CD4-positive, alpha-beta T cell (primary cell): ENCODE data around the gene MYO7B. TPM values are rescaled to one million over a fixed set of nuclear protein-coding genes. Genes with fewer than 3 reads are reported as not detected.

ENCODE experiments used
- ATAC-seq: fragments of 200-7000 bp; cut with Tn5 transposase; one replicate; pipeline ENCODE4 v1.10.0; 2022; ENCODE audit warnings: mild to moderate bottlenecking; ENCODE audit not compliant: poor library complexity
- CTCF ChIA-PET: fragments of 350-600 bp; sonication (Branson Sonifier 250); formaldehyde crosslinking; loops from one replicate; lab custom pipeline; 2021; ENCODE audit warnings: antibody characterized with exemption, inconsistent platforms; lab: Charles Lee
- POLR2A ChIA-PET: fragments of 350-600 bp; sonication (Branson Sonifier 250); formaldehyde crosslinking; loops from one replicate; lab custom pipeline; 2021; ENCODE audit warnings: antibody characterized with exemption, inconsistent platforms; lab: Charles Lee
- DNase-seq, 14 experiments: peaks; one replicate each; pipeline ENCODE4 v3.0.0-alpha.2; 2013 to 2020; ENCODE audit warnings: mixed read lengths in 2 of 14
- H3K27ac ChIP-seq, 2 donors: one replicate each; pipeline versions ENCODE4 v1.5.1 to v1.7.0; 2013; ENCODE audit warnings: low read length in 2 of 2, low read depth in 1 of 2, mild to moderate bottlenecking in 1 of 2
- H3K27me3 ChIP-seq, 2 experiments: 1 replicate in 1 of 2; 2 replicates in 1 of 2; pipeline versions ENCODE4 v1.6.1 to v1.7.0; 2013; ENCODE audit warnings: low read length in 2 of 2, control low read depth in 1 of 2, mild to moderate bottlenecking in 1 of 2, moderate library complexity in 1 of 2; ENCODE audit not compliant: insufficient read depth in 2 of 2, control insufficient read depth in 1 of 2
- H3K36me3 ChIP-seq: one replicate; pipeline ENCODE4 v1.6.1; 2013; ENCODE audit warnings: low read length, control low read depth; ENCODE audit not compliant: insufficient read depth
- H3K4me1 ChIP-seq: one replicate; pipeline ENCODE4 v1.6.1; 2013; ENCODE audit warnings: low read length, control low read depth; ENCODE audit not compliant: insufficient read depth
- H3K4me3 ChIP-seq: one replicate; pipeline ENCODE4 v1.5.1; 2013; ENCODE audit warnings: mild to moderate bottlenecking, low read length, moderate library complexity
- H3K9me3 ChIP-seq, 2 experiments: 1 replicate in 1 of 2; 2 replicates in 1 of 2; pipeline versions ENCODE4 v1.6.1 to v1.7.0; 2013; ENCODE audit warnings: low read length in 2 of 2, mild to moderate bottlenecking in 2 of 2, control low read depth in 1 of 2, moderate library complexity in 1 of 2; ENCODE audit not compliant: control insufficient read depth in 1 of 2, insufficient read depth in 1 of 2
- H3K27ac Mint-ChIP-seq: one replicate; pipeline ENCODE4 v1.8.0; 2020; ENCODE audit warnings: mixed read lengths
- H3K27me3 Mint-ChIP-seq: one replicate; pipeline ENCODE4 v1.8.0; 2021; ENCODE audit warnings: mixed read lengths
- H3K36me3 Mint-ChIP-seq: one replicate; pipeline ENCODE4 v1.8.0; 2021; ENCODE audit warnings: low read depth, mixed read lengths
- H3K4me1 Mint-ChIP-seq: one replicate; pipeline ENCODE4 v1.8.0; 2021; ENCODE audit warnings: low read depth, mixed read lengths
- H3K4me3 Mint-ChIP-seq: one replicate; pipeline ENCODE4 v1.8.0; 2020; ENCODE audit warnings: mild to moderate bottlenecking, mixed read lengths
- H3K9me3 Mint-ChIP-seq: one replicate; pipeline ENCODE4 v1.8.0; 2020; ENCODE audit warnings: mixed read lengths
- CTCF ChIP-seq: fragments of 200-600 bp; IDR thresholded peaks from one replicate; pipeline ENCODE4 v1.8.0; 2022; ENCODE audit warnings: antibody characterized with exemption, mild to moderate bottlenecking
- intact Hi-C, 2 experiments: fragments of 100-400 bp; cut with DNase I in 1 of 2; cut with micrococcal nuclease in 1 of 2; formaldehyde crosslinking; loops; one replicate each; pipeline versions ENCODE4 v1.15.1 to v1.9.0; 2023 to 2025; cut with DNase I, micrococcal nuclease
- total RNA-seq, 174 experiments: library from RNA in 2 of 174; stranded (reverse) in 2 of 174; gene quantifications; one replicate each; pipeline ENCODE4 v1.2.3 and lab custom pipeline; 2021 to 2026

Gene MYO7B
- total RNA-seq, 2 experiments from 2014 or later: 0.05 to 0.14 TPM

GRCh38 chr2:127582863-127583861 is 47.7 kb downstream of the MYO7B start:
- no peak overlapping the region for H3K4me3 ChIP-seq
- no peak for TF ChIP-seq CTCF
- no peaks in the 10 kb centered on the region for H3K4me1 ChIP-seq
- Mint-ChIP-seq H3K36me3 (no peaks in the 10 kb centered on the region), H3K4me3 (no peak overlapping the region), H3K9me3 (no peaks in the 10 kb centered on the region), H3K27me3 (no peaks in the 10 kb centered on the region), H3K4me1 (no peaks in the 10 kb centered on the region), H3K27ac (no peak overlapping the region)
- ATAC-seq (no peak), DNase-seq (no peak)
- intact Hi-C loops: no loop called here
- no peaks in the 10 kb centered on the region for H3K9me3 ChIP-seq
- ChIA-PET POLR2A (no interaction called here), CTCF (no interaction called here)
- no peaks in the 10 kb centered on the region for H3K36me3 ChIP-seq
- no peak overlapping the region for H3K27ac ChIP-seq
- no peaks in the 10 kb centered on the region for H3K27me3 ChIP-seq

GRCh38 chr2:127584047-127584446 is 48.6 kb downstream of the MYO7B start:
- ChIA-PET CTCF (no interaction called here), POLR2A (no interaction called here)
- no peak for TF ChIP-seq CTCF
- Mint-ChIP-seq H3K4me1 (no peaks in the 10 kb centered on the region), H3K9me3 (no peaks in the 10 kb centered on the region), H3K4me3 (no peak overlapping the region), H3K27me3 (no peaks in the 10 kb centered on the region), H3K36me3 (no peaks in the 10 kb centered on the region), H3K27ac (no peak overlapping the region)
- DNase-seq (no peak), ATAC-seq (no peak)
- Histone ChIP-seq H3K36me3 (no peaks in the 10 kb centered on the region), H3K4me3 (no peak overlapping the region), H3K9me3 (no peaks in the 10 kb centered on the region), H3K27me3 (no peaks in the 10 kb centered on the region), H3K4me1 (no peaks in the 10 kb centered on the region), H3K27ac (no peak overlapping the region)
- intact Hi-C loops: no loop called here

- H3K36me3 Mint-ChIP-seq: no peaks in the 10 kb centered on the region
- no peaks in the 10 kb centered on the region for H3K4me1 ChIP-seq
- no peaks in the 10 kb centered on the region for H3K4me1 Mint-ChIP-seq
- H3K4me3 Mint-ChIP-seq: no peak overlapping the region
- no peak for ATAC-seq
- intact Hi-C loops: no loop called here
- H3K36me3 ChIP-seq: no peaks in the 10 kb centered on the region
- DNase-seq: no peak
- no peaks in the 10 kb centered on the region for H3K9me3 Mint-ChIP-seq
- H3K4me3 ChIP-seq: no peak overlapping the region
- H3K27me3 ChIP-seq: no peaks in the 10 kb centered on the region
- no peaks in the 10 kb centered on the region for H3K27me3 Mint-ChIP-seq
- no peak overlapping the region for H3K27ac ChIP-seq
- H3K27ac Mint-ChIP-seq: no peak overlapping the region
- no peak for TF ChIP-seq CTCF
- ChIA-PET POLR2A (no interaction called here), CTCF (no interaction called here)
- no peaks in the 10 kb centered on the region for H3K9me3 ChIP-seq
These were observed 49.1 kb downstream of the MYO7B start for GRCh38 chr2:127584516-127585033.
